Fibroblast of the aortic adventitia (primary cell): ENCODE results near the gene ITGB6. TPM values are rescaled to one million over a fixed set of nuclear protein-coding genes. Genes with fewer than 3 reads are reported as not detected.
A peak's percentile ranks its signal among the peaks of the same experiment; 100 is the strongest.

ENCODE experiments used
- DNase-seq: peaks from one replicate; pipeline ENCODE4 v3.0.0-alpha.2; 2010; ENCODE audit warnings: low read depth
- H3K4me3 ChIP-seq: 2 replicates; pipeline ENCODE4 v1.5.1; 2011; ENCODE audit warnings: low read depth, mild to moderate bottlenecking, control low read depth, low read length, moderate library complexity
- total RNA-seq: library from RNA; depleted of rRNA; stranded (reverse); fragments of >200 nt; gene quantifications from 2 replicates; pipeline ENCODE4 v1.2.3, GENCODE V29; 2012; ENCODE audit warnings: low replicate concordance
- TF ChIP-seq, protein P1 (sequence below): IDR thresholded peaks from 2 replicates; pipeline ENCODE4 v1.5.1; 2011; ENCODE audit warnings: mild to moderate bottlenecking, low read length, control low read depth, inconsistent platforms; ENCODE audit not compliant: insufficient read depth

ITGB6 gene
- total RNA-seq, 1 donor = under 0.01 TPM

DNA sequence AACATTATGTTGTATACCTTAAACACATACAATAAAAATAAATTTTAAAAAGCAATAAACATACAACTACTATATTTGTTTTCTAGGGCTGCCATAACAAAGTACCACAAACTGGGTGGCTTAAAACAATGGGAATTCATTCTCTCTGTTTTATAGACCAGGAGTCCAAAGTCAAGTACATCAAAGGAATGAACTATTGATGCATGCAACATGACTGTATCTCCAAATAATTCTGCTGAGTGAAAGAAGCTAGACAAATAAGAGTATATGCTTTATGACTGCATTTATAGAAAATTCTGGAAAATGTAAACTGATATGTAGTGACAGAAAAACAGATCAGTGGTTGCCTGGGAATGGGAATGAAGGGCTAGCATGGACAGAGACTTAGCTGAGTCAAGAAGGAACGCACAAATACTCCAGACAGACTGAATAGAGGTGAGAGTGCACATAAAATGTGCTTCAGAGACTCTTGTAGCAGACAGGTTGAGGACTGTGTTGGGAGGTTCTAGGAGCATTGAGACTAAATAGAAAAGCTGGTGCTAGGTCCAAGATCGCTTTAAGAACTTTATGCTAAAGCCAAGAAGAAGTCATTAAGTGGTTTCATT is 126.7 kb downstream of the ITGB6 start:
- TF ChIP-seq, protein P1, sequence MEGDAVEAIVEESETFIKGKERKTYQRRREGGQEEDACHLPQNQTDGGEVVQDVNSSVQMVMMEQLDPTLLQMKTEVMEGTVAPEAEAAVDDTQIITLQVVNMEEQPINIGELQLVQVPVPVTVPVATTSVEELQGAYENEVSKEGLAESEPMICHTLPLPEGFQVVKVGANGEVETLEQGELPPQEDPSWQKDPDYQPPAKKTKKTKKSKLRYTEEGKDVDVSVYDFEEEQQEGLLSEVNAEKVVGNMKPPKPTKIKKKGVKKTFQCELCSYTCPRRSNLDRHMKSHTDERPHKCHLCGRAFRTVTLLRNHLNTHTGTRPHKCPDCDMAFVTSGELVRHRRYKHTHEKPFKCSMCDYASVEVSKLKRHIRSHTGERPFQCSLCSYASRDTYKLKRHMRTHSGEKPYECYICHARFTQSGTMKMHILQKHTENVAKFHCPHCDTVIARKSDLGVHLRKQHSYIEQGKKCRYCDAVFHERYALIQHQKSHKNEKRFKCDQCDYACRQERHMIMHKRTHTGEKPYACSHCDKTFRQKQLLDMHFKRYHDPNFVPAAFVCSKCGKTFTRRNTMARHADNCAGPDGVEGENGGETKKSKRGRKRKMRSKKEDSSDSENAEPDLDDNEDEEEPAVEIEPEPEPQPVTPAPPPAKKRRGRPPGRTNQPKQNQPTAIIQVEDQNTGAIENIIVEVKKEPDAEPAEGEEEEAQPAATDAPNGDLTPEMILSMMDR = no peak
- H3K4me3 ChIP-seq = no peak overlapping the region
- no peak for DNase-seq

DNA sequence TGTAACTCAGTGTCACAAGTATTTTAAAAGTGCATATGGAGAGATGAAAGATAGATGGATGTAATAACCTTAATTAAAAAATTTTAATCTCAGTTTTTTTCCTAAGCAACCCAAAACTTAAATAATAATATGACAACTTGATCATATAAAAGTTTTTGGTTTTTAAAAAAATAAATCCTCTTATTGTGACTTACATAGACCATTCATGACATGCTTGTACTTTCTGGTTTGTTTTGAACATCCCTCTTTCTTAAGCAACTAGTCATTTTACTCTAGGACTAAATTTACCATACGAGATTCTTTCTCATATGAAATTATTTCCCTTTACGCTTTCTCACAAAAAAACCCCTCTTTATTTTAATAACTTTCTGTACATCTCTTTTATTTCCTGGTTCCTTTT is 131.2 kb downstream of the ITGB6 start:
- TF ChIP-seq, protein P1 = no peak
- no peak for DNase-seq
- no peak overlapping the region for H3K4me3 ChIP-seq

DNA sequence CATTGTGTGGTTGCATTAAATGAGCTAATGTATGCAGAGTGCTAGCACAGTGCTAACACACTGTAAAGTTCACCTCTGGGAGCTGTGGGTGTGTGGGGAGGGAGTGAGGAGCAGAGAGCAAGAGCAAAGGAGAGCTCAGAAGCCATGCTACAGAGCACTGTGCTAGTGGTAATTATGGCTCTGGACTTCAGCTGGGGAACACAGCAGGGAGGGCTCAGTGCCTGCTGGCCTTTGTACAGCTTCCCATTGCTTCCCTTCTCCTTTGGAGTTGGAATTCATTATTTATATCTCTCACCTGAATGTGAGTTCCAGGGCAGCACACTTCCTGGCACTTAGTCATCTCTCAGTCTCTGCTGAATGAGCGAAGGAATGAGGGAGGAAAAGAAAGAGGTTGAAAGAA is 135.2 kb downstream of the ITGB6 start:
- no peak overlapping the region for H3K4me3 ChIP-seq
- TF ChIP-seq, protein P1 = no peak
- DNase-seq = no peak

DNA sequence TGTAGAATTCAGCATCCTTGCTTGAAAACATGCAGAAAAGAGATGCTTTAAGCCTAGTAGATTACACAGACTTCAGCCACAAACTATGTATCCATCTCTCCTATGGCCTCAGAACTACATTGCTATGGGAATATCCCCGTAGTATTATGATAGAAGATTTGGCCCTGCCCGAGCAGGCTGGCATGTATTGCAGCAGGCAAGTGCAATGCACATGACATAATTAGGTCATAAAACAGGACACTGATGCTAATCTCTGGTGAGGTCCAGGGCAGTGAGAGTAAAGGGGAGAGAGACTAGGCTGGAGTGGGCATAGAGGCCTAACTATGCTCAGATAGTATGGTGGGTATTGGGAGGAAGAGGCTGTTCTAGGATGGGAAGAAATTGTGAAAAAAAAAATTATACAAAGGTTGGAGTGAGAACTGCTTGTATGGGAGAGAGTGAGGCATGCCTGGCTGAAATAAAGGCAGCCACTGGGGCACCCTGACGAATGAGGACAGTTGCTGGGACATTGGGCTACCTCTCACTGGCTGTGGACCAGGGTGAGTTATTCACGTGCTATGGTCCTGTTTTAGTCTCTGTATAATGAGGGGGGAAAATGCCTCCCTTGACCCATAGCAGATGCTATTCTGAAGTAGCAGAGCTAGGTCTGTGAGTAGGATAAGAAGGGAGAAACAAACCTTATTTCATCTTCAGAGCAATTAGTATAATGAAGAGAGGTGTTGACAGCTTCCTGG is 136.0 kb downstream of the ITGB6 start:
- H3K4me3 ChIP-seq = no peak overlapping the region
- DNase-seq = no peak
- TF ChIP-seq, protein P1 = no peak

DNA sequence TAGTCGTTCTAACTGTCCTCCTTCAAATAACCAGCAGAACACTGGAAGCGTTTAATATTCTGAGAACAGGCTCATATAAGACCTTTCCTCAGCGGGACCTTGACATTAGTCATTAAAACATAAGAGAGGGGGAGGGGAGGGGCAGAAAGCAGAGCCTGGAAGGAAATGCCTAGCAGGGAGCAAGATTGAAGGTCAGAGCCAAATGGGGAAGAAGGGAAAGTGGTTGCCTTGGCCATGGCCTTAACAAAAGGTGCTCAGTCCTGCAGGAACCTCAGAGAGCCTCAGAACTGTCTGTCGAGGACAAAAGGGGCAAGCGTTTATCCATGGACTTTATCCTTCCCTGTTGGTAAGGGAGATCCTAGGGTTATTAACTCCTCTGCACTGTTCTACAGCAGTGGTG is 136.8 kb downstream of the ITGB6 start:
- H3K4me3 ChIP-seq = peak overlapping the region; percentile 76
- DNase-seq = no peak
- TF ChIP-seq, protein P1 = no peak

DNA sequence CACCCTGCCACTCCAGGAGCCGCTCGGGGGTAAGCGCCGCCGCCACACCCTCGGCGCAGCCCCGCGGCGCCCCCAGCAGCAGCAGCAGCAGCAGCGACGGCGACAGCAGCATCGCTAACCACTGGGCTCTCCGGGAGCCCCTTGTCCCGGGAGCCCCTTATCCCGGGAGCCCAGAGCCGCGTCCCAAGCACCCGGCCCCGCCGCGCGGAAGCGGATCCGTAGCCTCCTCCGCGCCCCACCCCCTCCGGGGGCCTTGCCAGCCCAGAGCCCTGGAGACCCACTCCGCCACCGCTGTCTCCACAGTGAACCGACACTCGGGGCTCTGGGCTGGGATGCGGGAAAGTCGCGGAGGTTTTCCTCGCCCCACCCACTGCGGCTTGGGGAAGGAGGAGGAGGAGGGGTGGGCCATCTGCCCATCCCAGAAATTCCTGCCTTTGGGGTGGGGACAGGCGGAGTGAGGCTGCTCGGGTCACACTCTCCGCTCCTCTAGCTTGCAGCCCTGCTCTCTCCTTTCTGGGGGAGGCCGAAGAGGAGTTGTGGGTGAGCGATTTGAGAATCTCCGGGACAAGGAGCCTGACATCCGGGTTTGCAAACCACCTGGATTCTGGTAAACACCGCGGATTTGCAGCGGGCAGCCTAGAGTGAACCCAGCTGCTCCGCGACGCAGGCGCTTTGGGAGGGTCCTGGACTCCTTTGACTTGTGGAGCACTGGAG is 137.6 kb downstream of the ITGB6 start, which contains the start of gene PLA2R1:
Gene PLA2R1, minus strand, starts transcription at position 324 of the 714 bp plus-strand sequence. Its CDS starts 212 bp downstream, at position 112.
- TF ChIP-seq, protein P1 = no peak
- DNase-seq = peak; percentile 58
- H3K4me3 ChIP-seq = peak within 1 kb of the TSS; percentile 76
